ENCODE measurements around the gene NOC2L. TPM values are rescaled to one million over a fixed set of nuclear protein-coding genes. Genes with fewer than 3 reads are reported as not detected.

Gene NOC2L
- total and polyA plus RNA-seq, 8 donors, result 23.3 to 86.5 (median 37.5) TPM

DNA sequence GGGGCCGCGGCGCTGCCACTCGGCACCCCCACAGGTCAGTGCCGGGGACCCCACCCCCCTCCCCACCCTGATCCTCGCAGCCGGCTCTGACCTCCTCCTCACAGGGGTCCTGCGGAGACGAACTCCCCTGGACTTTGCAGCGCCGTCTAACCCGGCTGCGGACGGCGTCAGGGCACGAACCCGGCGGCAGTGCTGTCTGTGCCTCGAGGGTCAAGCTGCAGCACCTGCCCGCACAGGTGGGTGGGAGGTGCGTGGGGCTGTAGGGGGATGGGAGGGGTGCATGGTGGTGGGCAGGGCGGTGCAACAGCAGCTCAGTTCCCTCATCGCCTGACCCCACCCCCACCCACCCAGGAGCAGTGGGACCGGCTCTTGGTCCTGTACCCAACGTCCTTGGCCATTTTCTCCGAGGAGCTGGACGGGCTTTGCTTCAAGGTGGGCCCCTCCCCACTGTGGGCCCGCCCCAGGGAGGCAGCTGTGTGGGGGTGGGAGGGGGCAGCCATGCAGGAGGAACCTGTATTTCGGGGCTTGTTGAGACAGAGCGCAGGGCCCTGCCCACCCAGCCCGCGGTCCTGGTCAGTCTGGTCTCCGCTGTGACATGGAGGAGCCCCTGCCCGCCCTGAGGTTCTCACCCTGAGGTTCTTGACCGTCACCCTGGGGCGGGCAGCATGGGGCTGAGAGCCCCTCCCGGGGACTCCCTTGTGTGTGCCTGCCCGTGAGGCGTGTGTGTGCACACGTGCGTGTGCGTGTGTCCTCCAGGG, 12.1 kb upstream of the NOC2L start:
- Histone ChIP-seq H3K36me3 (no peaks in the 10 kb centered on the region), H3K4me3 (no peak overlapping the region), H3K9me3 (no peaks in the 10 kb centered on the region), H3K27ac (no peak overlapping the region), H3K4me1 (peaks cover 0 to 5% (median 0%) of the 10 kb centered on the region in 3 donors), H3K27me3 (peaks cover 0 to 17% (median 3%) of the 10 kb centered on the region in 4 donors)
- ATAC-seq, result no peak
- intact Hi-C loops (cut with DNase I), result loop anchor here in 1 of 3 donors (5.0 kb wide), 1 partner anchor 69 kb away; no protein-coding TSS in a partner anchor
- TF ChIP-seq CTCF (IDR thresholded peaks at IDR 0.05), result no peak
- peak in 1 of 6 donors; percentile 74 for DNase-seq
- 17% methylated on average over 38 to 42 of the region's 42 CpGs for WGBS, 2 donors
- no peak for FAIRE-seq

GRCh38 chr1:970242-970972, 11.4 kb upstream of the NOC2L start:
- DNase-seq, result peak in 1 of 6 donors; percentile 66
- intact Hi-C loops (cut with DNase I), result loop anchor here in 1 of 3 donors (5.0 kb wide), 1 partner anchor 68 kb away; no protein-coding TSS in a partner anchor

DNA sequence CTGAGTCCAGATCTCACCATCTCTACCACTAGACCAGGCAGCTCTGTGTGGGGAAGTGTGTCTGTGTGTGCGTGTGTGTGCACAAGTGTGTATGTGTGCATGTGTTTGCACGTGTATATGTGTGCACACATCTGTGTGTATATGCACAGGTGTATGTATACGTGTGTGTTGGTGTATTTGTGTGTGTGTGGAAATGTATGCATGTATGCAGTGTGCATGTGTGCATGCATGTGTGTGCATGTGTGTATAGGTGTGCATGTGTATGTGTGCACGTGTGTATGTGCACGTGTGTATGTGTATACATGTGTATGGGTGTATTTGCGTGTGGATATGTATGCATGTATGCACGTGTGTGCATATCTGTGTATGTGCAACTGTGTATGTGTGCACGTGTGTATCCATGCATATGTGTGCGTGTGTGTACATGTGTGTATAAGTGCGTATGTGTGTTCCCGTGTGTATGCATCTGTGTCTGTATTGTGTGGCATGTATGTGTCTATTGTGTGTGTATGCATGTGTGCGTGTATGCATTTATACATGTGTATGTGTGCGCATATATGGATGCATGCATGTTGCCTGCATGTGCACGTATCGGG, 10.3 kb upstream of the NOC2L start:
- TF ChIP-seq CTCF (IDR thresholded peaks at IDR 0.05), result no peak
- DNase-seq, result no peak
- H3K4me1 ChIP-seq, result peaks cover 0 to 9% (median 0%) of the 10 kb centered on the region in 3 donors
- H3K9me3 ChIP-seq, result no peaks in the 10 kb centered on the region
- H3K27me3 ChIP-seq, result peaks cover 0 to 17% (median 3%) of the 10 kb centered on the region in 4 donors
- intact Hi-C loops (cut with DNase I), result no loop called here
- no peaks in the 10 kb centered on the region for H3K36me3 ChIP-seq
- no peak overlapping the region for H3K4me3 ChIP-seq
- WGBS, 2 donors, result 64 to 74% methylated on average over 15 of the region's 15 CpGs
- no peak overlapping the region for H3K27ac ChIP-seq
- no peak for ATAC-seq
- no peak for FAIRE-seq

More at GRCh38 chr1:970242-970972, 11.4 kb upstream of the NOC2L start:
- Histone ChIP-seq H3K27ac (no peak overlapping the region), H3K36me3 (no peaks in the 10 kb centered on the region), H3K4me3 (no peak overlapping the region), H3K4me1 (peaks cover 0 to 9% (median 0%) of the 10 kb centered on the region in 3 donors), H3K27me3 (peaks cover 0 to 17% (median 3%) of the 10 kb centered on the region in 4 donors), H3K9me3 (no peaks in the 10 kb centered on the region)
- no peak for ATAC-seq
- no peak for TF ChIP-seq CTCF (IDR thresholded peaks at IDR 0.05)
- 15 to 19% methylated on average over 28 to 33 of the region's 33 CpGs for whole genome bisulfite sequencing, 2 donors
- FAIRE-seq, result no peak

DNA sequence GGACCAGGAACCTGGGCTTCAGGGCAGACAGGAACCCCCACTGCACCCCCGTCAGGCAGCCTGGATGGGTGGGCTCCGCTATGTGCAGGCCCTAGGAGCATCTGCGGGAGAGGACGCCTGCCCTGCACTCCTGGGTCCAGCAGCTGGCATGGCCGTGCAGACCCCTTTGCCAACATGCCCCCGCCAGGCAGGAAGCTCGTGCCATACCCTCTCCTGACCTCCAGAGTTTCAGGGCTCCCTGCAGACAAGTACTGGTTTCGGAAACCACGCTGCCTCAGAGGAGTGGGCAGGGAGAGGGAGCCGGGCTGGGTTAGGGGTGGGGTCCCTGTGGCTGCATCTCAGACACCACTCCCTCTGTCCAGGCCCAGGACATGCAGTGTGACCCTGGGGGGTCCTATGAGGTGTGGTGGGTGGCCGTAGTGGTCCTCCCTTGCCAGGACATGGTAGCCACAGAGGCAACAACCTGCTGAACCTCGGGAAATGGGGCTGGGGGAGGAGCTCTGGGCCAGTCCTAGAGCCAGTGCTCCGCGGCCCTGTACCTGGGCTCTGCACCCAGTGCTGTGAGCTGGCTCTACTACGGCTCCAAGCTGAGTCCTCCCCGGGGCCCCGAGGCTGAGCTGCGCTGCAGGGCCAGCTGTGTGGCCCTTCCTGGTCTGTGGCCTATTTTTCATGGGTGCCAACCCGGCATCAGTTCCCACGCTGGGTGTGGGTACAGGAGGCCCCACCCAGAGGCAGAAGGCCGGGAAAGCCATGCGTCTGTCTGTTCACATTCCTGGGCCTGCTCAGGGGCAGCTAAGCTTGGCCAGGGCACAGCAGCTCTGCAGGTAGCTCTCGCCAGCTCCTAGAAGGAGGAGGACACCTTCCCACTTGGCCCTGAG, 8.6 kb upstream of the NOC2L start:
- H3K27me3 ChIP-seq, result peaks cover 0 to 17% (median 3%) of the 10 kb centered on the region in 4 donors
- DNase-seq (peak in 2 of 6 donors; percentile 45 to 72), ATAC-seq (peak in 1 of 4 donors; percentile 4), FAIRE-seq (no peak)
- intact Hi-C loops (cut with DNase I), result no loop called here
- peaks cover 0 to 9% (median 0%) of the 10 kb centered on the region in 3 donors for H3K4me1 ChIP-seq
- H3K9me3 ChIP-seq, result no peaks in the 10 kb centered on the region
- no peak for TF ChIP-seq CTCF (IDR thresholded peaks at IDR 0.05)
- 57 to 65% methylated on average over 23 of the region's 23 CpGs for WGBS, 2 donors
- H3K4me3 ChIP-seq, result peak overlapping the region in 1 of 4 donors; percentile 76
- no peak overlapping the region for H3K27ac ChIP-seq
- no peaks in the 10 kb centered on the region for H3K36me3 ChIP-seq
